K562 (cell line): ENCODE measurements around the gene MOB3C. TPM values are rescaled to one million over a fixed set of nuclear protein-coding genes. Genes with fewer than 3 reads are reported as not detected.

Source experiments
- BDP1 ChIP-seq: IDR thresholded peaks from 3 replicates; pipeline ENCODE4 v1.6.1; 2011; ENCODE audit not compliant: insufficient read length, insufficient read depth
- CHD4 ChIP-seq: fragments of 200-600 bp; sonication (generic); IDR thresholded peaks from 3 replicates; pipeline ENCODE4 v1.6.1; 2012; ENCODE audit warnings: low read depth, mild to moderate bottlenecking, mixed read lengths, low read length, inconsistent platforms; ENCODE audit not compliant: insufficient read depth, insufficient replicate concordance, poor library complexity, severe bottlenecking
- EGR1 ChIP-seq: fragments of 450-650 bp; conservative IDR thresholded peaks from 2 replicates; pipeline ENCODE4 v1.6.1; 2017; ENCODE audit warnings: mild to moderate bottlenecking
- MED1 ChIP-seq: sonication (generic); formaldehyde crosslinking; IDR thresholded peaks from 2 replicates; pipeline ENCODE4 v1.8.1; 2023; ENCODE audit warnings: missing genetic modification reagents, borderline replicate concordance
- NFRKB ChIP-seq: fragments of 450-650 bp; IDR thresholded peaks from 2 replicates; pipeline ENCODE4 v1.6.1; 2016; ENCODE audit warnings: low read depth
- RNF2 ChIP-seq: sonication (generic); IDR thresholded peaks from 2 replicates; pipeline ENCODE4 v1.6.1; 2016
- SAFB ChIP-seq: fragments of 200-400 bp; formaldehyde crosslinking; IDR thresholded peaks from 2 replicates; pipeline ENCODE4 v1.6.1; 2017; ENCODE audit warnings: low read depth, low read length, borderline replicate concordance
- SLC30A9 ChIP-seq: fragments of 250-450 bp; sonication (Bioruptor Pico); IDR thresholded peaks from 2 replicates; pipeline ENCODE4 v1.8.0; 2022; ENCODE audit warnings: mild to moderate bottlenecking, moderate library complexity
- SRSF1 ChIP-seq: fragments of 200-400 bp; formaldehyde crosslinking; IDR thresholded peaks from 2 replicates; pipeline ENCODE4 v1.6.1; 2017; ENCODE audit warnings: mild to moderate bottlenecking, low read depth, low read length, moderate library complexity
- ZNF134 ChIP-seq: fragments of 250-450 bp; sonication (Bioruptor Pico); conservative IDR thresholded peaks from 2 replicates; pipeline ENCODE4 v1.4.0; 2020
- ZNF274 ChIP-seq: IDR thresholded peaks from 2 replicates; pipeline ENCODE4 v1.6.1; 2011; ENCODE audit warnings: low read depth, mild to moderate bottlenecking, low read length, moderate library complexity, borderline replicate concordance
- ZNF311 ChIP-seq: fragments of 250-450 bp; sonication (Bioruptor Pico); IDR thresholded peaks from 2 replicates; pipeline ENCODE4 v1.4.0; 2020; ENCODE audit warnings: mild to moderate bottlenecking, moderate library complexity
- ZNF644 ChIP-seq: fragments of 200-800 bp; sonication (Bioruptor generic); IDR thresholded peaks from 2 replicates; pipeline ENCODE4 v1.6.1; 2016; ENCODE audit warnings: low read depth, missing genetic modification characterization, missing compliant biosample characterization
- polyA plus RNA-seq, 8 experiments: library from polyadenylated mRNA; depleted of rRNA in 4 of 8; stranded (reverse) in 5 of 8; unstranded in 3 of 8; fragments of >200 nt; fragmentation: Nextera tagmentation in 2 of 8; fragmentation: Illumina TruSeq in 1 of 8; extraction: Ambion mirVana in 2 of 8; extraction: Trizol in 1 of 8; gene quantifications; 2 replicates each; pipeline versions ENCODE4 v1.2.1 to v1.2.3, GENCODE V29; 2011 to 2014; ENCODE audit warnings: inconsistent platforms in 1 of 8, missing spikeins in 1 of 8
- total RNA-seq, 7 experiments: library from RNA; depleted of rRNA in 6 of 7; stranded (reverse); fragments of >200 nt in 6 of 7; fragmentation: Illumina TruSeq in 2 of 7; extraction: Trizol in 2 of 7; gene quantifications; 2 replicates each; pipeline versions ENCODE4 v1.2.1 to v1.2.3, GENCODE V29; 2011 to 2021; ENCODE audit warnings: low replicate concordance in 1 of 7
- TF ChIP-seq, protein P1 (sequence below): fragments of 450-650 bp; IDR thresholded peaks from 2 replicates; pipeline ENCODE4 v1.6.1; 2016; ENCODE audit warnings: low read depth
- TF ChIP-seq, protein P2 (sequence below): fragments of 450-650 bp; IDR thresholded peaks from 2 replicates; pipeline ENCODE4 v1.6.1; 2017; ENCODE audit warnings: antibody characterized with exemption

MOB3C gene
- total and polyA plus RNA-seq, 9 of the 15 experiments (the other 6 are each of a cell fraction or from before 2014, with no cell fraction given) = 1.0 to 7.5 (median 3.7) TPM

- TF ChIP-seq NFRKB (no peak), CHD4 (no peak), ZNF311 (no peak), SRSF1 (no peak), SLC30A9 (CRISPR knock-in tag) (no peak), RNF2 (no peak), SAFB (no peak), EGR1 (peak; percentile 88), MED1 (CRISPR knock-in tag) (no peak), BDP1 (no peak), ZNF274 (no peak), ZNF644 (tag) (no peak; the same call in 1 of the 2 replicates), ZNF134 (CRISPR knock-in tag) (no peak)
- TF ChIP-seq, protein P1, sequence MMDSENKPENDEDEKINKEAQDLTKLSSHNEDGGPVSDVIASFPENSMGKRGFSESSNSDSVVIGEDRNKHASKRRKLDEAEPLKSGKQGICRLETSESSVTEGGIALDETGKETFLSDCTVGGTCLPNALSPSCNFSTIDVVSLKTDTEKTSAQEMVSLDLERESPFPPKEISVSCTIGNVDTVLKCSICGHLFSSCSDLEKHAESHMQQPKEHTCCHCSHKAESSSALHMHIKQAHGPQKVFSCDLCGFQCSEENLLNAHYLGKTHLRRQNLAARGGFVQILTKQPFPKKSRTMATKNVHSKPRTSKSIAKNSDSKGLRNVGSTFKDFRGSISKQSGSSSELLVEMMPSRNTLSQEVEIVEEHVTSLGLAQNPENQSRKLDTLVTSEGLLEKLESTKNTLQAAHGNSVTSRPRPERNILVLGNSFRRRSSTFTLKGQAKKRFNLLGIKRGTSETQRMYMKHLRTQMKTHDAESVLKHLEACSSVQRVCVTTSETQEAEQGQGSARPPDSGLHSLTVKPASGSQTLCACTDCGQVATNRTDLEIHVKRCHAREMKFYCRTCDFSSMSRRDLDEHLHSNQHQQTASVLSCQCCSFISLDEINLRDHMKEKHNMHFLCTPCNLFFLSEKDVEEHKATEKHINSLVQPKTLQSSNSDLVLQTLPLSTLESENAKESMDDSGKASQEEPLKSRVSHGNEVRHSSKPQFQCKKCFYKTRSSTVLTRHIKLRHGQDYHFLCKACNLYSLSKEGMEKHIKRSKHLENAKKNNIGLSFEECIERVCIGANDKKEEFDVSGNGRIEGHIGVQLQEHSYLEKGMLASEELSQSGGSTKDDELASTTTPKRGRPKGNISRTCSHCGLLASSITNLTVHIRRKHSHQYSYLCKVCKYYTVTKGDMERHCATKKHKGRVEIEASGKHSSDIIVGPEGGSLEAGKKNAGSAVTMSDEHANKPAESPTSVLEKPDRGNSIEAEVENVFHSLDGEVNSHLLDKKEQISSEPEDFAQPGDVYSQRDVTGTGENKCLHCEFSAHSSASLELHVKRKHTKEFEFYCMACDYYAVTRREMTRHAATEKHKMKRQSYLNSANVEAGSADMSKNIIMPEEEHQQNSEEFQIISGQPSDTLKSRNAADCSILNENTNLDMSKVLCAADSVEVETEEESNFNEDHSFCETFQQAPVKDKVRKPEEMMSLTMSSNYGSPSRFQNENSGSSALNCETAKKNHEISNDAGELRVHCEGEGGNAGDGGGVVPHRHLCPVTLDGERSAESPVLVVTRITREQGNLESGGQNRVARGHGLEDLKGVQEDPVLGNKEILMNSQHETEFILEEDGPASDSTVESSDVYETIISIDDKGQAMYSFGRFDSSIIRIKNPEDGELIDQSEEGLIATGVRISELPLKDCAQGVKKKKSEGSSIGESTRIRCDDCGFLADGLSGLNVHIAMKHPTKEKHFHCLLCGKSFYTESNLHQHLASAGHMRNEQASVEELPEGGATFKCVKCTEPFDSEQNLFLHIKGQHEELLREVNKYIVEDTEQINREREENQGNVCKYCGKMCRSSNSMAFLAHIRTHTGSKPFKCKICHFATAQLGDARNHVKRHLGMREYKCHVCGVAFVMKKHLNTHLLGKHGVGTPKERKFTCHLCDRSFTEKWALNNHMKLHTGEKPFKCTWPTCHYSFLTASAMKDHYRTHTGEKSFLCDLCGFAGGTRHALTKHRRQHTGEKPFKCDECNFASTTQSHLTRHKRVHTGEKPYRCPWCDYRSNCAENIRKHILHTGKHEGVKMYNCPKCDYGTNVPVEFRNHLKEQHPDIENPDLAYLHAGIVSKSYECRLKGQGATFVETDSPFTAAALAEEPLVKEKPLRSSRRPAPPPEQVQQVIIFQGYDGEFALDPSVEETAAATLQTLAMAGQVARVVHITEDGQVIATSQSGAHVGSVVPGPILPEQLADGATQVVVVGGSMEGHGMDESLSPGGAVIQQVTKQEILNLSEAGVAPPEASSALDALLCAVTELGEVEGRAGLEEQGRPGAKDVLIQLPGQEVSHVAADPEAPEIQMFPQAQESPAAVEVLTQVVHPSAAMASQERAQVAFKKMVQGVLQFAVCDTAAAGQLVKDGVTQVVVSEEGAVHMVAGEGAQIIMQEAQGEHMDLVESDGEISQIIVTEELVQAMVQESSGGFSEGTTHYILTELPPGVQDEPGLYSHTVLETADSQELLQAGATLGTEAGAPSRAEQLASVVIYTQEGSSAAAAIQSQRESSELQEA = no peak
- TF ChIP-seq, protein P2, sequence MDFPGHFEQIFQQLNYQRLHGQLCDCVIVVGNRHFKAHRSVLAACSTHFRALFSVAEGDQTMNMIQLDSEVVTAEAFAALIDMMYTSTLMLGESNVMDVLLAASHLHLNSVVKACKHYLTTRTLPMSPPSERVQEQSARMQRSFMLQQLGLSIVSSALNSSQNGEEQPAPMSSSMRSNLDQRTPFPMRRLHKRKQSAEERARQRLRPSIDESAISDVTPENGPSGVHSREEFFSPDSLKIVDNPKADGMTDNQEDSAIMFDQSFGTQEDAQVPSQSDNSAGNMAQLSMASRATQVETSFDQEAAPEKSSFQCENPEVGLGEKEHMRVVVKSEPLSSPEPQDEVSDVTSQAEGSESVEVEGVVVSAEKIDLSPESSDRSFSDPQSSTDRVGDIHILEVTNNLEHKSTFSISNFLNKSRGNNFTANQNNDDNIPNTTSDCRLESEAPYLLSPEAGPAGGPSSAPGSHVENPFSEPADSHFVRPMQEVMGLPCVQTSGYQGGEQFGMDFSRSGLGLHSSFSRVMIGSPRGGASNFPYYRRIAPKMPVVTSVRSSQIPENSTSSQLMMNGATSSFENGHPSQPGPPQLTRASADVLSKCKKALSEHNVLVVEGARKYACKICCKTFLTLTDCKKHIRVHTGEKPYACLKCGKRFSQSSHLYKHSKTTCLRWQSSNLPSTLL = no peak
- TF ChIP-seq, all 486 proteins: peak for 115
Observed at GRCh38 chr1:46603858-46604549, 12.6 kb downstream of the MOB3C start, which contains the start of gene MKNK1 (continued).
